ENCODE results near the gene PCMTD2.

- TF ChIP-seq, protein P1, sequence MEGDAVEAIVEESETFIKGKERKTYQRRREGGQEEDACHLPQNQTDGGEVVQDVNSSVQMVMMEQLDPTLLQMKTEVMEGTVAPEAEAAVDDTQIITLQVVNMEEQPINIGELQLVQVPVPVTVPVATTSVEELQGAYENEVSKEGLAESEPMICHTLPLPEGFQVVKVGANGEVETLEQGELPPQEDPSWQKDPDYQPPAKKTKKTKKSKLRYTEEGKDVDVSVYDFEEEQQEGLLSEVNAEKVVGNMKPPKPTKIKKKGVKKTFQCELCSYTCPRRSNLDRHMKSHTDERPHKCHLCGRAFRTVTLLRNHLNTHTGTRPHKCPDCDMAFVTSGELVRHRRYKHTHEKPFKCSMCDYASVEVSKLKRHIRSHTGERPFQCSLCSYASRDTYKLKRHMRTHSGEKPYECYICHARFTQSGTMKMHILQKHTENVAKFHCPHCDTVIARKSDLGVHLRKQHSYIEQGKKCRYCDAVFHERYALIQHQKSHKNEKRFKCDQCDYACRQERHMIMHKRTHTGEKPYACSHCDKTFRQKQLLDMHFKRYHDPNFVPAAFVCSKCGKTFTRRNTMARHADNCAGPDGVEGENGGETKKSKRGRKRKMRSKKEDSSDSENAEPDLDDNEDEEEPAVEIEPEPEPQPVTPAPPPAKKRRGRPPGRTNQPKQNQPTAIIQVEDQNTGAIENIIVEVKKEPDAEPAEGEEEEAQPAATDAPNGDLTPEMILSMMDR (IDR thresholded peaks at IDR 0.05 in 4 of 5, conservative IDR thresholded peaks at IDR 0.05 in 1 of 5): no peak
- TF ChIP-seq POLR2A (IDR thresholded peaks at IDR 0.05): no peak
These were observed 24.4 kb downstream of the PCMTD2 start for GRCh38 chr20:64279826-64280459.
